MM.1S (cell line): ENCODE data around the gene GLOD5.

Experiments used
- DNase-seq: peaks from one replicate; pipeline ENCODE4 v3.0.0-alpha.2; 2015
- H2AFZ ChIP-seq: fragments of 300-600 bp; sonication (generic); 2 replicates; pipeline ENCODE4 v1.6.0; 2016; ENCODE audit warnings: antibody characterized with exemption, low read length
- H3F3A ChIP-seq: fragments of 300-600 bp; sonication (generic); 2 replicates; pipeline ENCODE4 v1.6.1; 2016; ENCODE audit warnings: mild to moderate bottlenecking, antibody characterized with exemption, low read length, moderate library complexity, mixed read lengths; ENCODE audit not compliant: insufficient read depth
- H3K27ac ChIP-seq: fragments of 300-600 bp; sonication (generic); 2 replicates; pipeline ENCODE4 v1.5.1; 2016; ENCODE audit warnings: mild to moderate bottlenecking, low read length
- H3K27me3 ChIP-seq: fragments of 300-600 bp; sonication (generic); replicated peaks from 2 replicates; pipeline ENCODE4 v1.6.0; 2016; ENCODE audit warnings: low read length; ENCODE audit not compliant: insufficient read depth
- H3K36me3 ChIP-seq: fragments of 300-600 bp; sonication (generic); replicated peaks from 2 replicates; pipeline ENCODE4 v1.6.1; 2016; ENCODE audit warnings: mild to moderate bottlenecking, low read length, mixed read lengths; ENCODE audit not compliant: insufficient read depth
- H3K4me1 ChIP-seq: fragments of 300-600 bp; sonication (generic); 2 replicates; pipeline ENCODE4 v1.6.1; 2016; ENCODE audit warnings: low read length, mixed read lengths
- H3K4me2 ChIP-seq: fragments of 300-600 bp; sonication (generic); 2 replicates; pipeline ENCODE4 v1.6.0; 2016; ENCODE audit warnings: low read depth, low read length
- H3K4me3 ChIP-seq: fragments of 300-600 bp; sonication (generic); 2 replicates; pipeline ENCODE4 v1.5.1; 2016; ENCODE audit warnings: low read length, mixed read lengths
- H3K79me2 ChIP-seq: fragments of 300-600 bp; sonication (generic); 2 replicates; pipeline ENCODE4 v1.6.1; 2016; ENCODE audit warnings: mixed run types, low read length, mixed read lengths
- H3K9ac ChIP-seq: fragments of 300-600 bp; sonication (generic); 2 replicates; pipeline ENCODE4 v1.6.1; 2016; ENCODE audit warnings: low read length, mixed read lengths
- H3K9me2 ChIP-seq: fragments of 300-600 bp; sonication (generic); replicated peaks from 2 replicates; pipeline ENCODE4 v1.6.1; 2016; ENCODE audit warnings: mild to moderate bottlenecking, low read length, mixed read lengths; ENCODE audit not compliant: insufficient read depth
- H3K9me3 ChIP-seq: fragments of 300-600 bp; sonication (generic); replicated peaks from 2 replicates; pipeline ENCODE4 v1.6.1; 2016; ENCODE audit warnings: mild to moderate bottlenecking, low read length, mixed read lengths; ENCODE audit not compliant: insufficient read depth
- H4K20me1 ChIP-seq: fragments of 300-600 bp; sonication (generic); 2 replicates; pipeline ENCODE4 v1.6.1; 2016; ENCODE audit warnings: mild to moderate bottlenecking, low read length, moderate library complexity, mixed read lengths; ENCODE audit not compliant: insufficient read depth
- EZH2 ChIP-seq: fragments of 300-600 bp; sonication (generic); optimal IDR thresholded peaks from 2 replicates; pipeline ENCODE3; 2017; ENCODE audit warnings: low read depth, mild to moderate bottlenecking, antibody characterized with exemption, low read length, mixed read lengths
- EZH2phosphoT487 ChIP-seq: fragments of 300-600 bp; sonication (generic); IDR thresholded peaks from 2 replicates; pipeline ENCODE4 v1.6.1; 2018; ENCODE audit warnings: antibody characterized with exemption, low read length
- TF ChIP-seq, protein P1 (sequence below): fragments of 300-600 bp; sonication (generic); IDR thresholded peaks from 2 replicates; pipeline ENCODE4 v1.5.1; 2016; ENCODE audit warnings: antibody characterized with exemption, low read length, mixed read lengths

GLOD5 gene

DNA sequence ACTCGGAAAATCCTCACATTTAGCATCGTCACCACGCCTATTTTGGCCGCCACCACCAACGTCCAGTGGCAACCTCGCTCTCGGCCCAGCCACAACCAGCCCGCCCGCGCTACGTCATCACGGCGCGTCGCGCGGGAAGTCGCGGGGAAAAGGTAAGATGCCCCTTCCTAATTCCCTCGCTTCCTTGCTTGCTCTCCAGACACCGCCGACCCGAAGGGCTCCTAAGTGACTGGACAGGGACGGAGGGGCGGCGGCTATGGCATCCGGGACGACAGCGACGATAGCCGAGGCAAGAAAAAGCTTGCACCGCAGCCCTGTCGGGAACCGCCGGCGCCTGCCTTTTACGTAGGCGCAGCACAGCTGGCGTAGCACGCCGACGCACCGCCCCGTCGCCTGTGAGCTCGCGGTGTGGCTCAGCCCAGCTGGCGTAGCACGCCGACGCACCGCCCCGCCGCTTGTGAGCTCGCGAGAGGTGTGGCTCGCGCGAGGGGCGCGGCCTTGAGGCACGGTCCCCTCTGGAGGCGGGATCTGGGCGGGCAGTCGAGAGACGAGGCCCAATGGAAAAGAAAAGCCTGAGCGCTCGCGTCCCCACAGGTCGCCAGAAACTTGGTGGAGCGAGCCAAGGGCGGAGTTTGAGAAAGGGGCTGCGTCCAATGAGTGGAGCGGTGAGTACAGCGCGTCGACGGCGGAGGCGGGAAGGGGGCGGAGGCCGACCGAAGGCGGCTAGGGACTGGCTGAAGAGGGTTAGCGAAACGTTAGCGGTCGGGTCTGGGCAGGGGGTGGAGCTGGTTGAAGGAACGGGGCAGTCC is 39.9 kb downstream of the GLOD5 start, which contains the start of gene HDAC6:
Gene HDAC6 (plus strand): TSS at position 788 of the 809 bp plus-strand sequence. CDS start 626 bp downstream, outside the sequence.
- Histone ChIP-seq H3K4me3 (peak within 1 kb of the TSS; percentile 82), H3F3A (no peaks in the 10 kb centered on the region), H3K27ac (peak within 1 kb of the TSS; percentile 96), H3K9me2 (no peaks in the 10 kb centered on the region), H3K4me2 (peak within 1 kb of the TSS; percentile 88), H3K79me2 (no peaks in the 10 kb centered on the region; the same call in 1 of the 2 replicates), H3K9me3 (no peaks in the 10 kb centered on the region), H3K27me3 (no peaks in the 10 kb centered on the region), H3K4me1 (peaks cover 9% of the 10 kb centered on the region; the same call in 1 of the 2 replicates), H3K36me3 (no peaks in the 10 kb centered on the region), H3K9ac (peak within 1 kb of the TSS; percentile 94), H4K20me1 (no peaks in the 10 kb centered on the region), H2AFZ (peak within 1 kb of the TSS; percentile 82)
- peak; percentile 97 for DNase-seq
- TF ChIP-seq EZH2 (no peak), EZH2phosphoT487 (no peak)
- TF ChIP-seq, protein P1, sequence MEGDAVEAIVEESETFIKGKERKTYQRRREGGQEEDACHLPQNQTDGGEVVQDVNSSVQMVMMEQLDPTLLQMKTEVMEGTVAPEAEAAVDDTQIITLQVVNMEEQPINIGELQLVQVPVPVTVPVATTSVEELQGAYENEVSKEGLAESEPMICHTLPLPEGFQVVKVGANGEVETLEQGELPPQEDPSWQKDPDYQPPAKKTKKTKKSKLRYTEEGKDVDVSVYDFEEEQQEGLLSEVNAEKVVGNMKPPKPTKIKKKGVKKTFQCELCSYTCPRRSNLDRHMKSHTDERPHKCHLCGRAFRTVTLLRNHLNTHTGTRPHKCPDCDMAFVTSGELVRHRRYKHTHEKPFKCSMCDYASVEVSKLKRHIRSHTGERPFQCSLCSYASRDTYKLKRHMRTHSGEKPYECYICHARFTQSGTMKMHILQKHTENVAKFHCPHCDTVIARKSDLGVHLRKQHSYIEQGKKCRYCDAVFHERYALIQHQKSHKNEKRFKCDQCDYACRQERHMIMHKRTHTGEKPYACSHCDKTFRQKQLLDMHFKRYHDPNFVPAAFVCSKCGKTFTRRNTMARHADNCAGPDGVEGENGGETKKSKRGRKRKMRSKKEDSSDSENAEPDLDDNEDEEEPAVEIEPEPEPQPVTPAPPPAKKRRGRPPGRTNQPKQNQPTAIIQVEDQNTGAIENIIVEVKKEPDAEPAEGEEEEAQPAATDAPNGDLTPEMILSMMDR, result no peak

DNA sequence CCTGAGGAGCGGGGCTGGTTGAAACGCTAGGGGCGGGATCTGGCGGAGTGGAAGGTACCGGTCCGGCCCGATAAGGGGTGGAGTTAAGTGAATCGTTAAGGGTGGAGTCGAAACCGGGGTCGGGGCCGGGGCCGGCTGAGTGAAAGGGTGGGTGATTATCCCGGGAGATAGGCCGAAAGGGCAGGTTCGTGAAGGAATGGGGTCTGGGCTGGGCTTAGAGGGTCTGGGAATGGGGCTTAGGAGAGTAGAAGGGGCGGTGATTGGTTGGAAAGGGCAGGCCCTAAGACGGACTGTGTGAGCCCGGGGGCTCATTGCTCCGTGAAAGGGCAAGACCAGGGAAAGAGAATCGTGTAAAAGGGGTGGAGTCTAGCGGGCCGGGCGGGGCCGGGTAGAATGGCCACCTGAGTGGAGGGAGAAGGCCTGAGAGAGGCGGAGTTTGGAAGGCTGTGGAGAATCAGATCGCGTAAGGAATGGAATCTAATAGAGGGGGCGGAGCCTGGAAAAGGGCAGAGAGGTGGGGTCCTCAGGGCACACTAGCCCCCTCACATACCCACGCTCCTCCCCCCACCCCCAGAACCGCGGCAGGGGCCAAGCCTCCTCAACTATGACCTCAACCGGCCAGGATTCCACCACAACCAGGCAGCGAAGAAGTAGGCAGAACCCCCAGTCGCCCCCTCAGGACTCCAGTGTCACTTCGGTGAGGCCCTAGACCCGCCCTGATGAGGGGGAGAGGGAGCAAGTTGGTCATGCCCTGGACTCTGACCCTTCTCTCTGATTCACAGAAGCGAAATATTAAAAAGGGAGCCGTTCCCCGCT is 40.8 kb downstream of the GLOD5 start:
- H3K9me2 ChIP-seq, result no peaks in the 10 kb centered on the region
- no peaks in the 10 kb centered on the region for H3F3A ChIP-seq
- H3K4me3 ChIP-seq, result peak overlapping the region; percentile 82
- H3K36me3 ChIP-seq, result no peaks in the 10 kb centered on the region
- no peaks in the 10 kb centered on the region for H4K20me1 ChIP-seq
- H3K4me1 ChIP-seq, result peaks cover 9% of the 10 kb centered on the region; the same call in 1 of the 2 replicates
- peak overlapping the region; percentile 92 for H3K9ac ChIP-seq
- H3K4me2 ChIP-seq, result peak overlapping the region; percentile 65; the same call in 1 of the 2 replicates
- no peaks in the 10 kb centered on the region for H3K27me3 ChIP-seq
- peak overlapping the region; percentile 96 for H3K27ac ChIP-seq
- H3K9me3 ChIP-seq, result no peaks in the 10 kb centered on the region
- H2AFZ ChIP-seq, result peak overlapping the region; percentile 56; the same call in 1 of the 2 replicates
- no peak for TF ChIP-seq EZH2
- TF ChIP-seq EZH2phosphoT487, result no peak
- TF ChIP-seq, protein P1, result no peak
- no peaks in the 10 kb centered on the region; the same call in 1 of the 2 replicates for H3K79me2 ChIP-seq
- DNase-seq, result peak; percentile 73

DNA sequence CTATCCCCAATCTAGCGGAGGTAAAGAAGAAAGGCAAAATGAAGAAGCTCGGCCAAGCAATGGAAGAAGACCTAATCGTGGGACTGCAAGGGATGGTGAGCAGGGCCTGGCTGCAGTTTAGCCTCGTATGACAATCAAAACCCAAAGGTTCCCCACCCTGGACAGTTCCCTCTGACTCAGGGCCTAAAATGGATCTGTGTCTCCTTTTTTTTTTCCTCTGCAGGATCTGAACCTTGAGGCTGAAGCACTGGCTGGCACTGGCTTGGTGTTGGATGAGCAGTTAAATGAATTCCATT is 41.3 kb downstream of the GLOD5 start:
- Histone ChIP-seq H3K27me3 (no peaks in the 10 kb centered on the region), H3K4me1 (peaks cover 9% of the 10 kb centered on the region; the same call in 1 of the 2 replicates), H3F3A (no peaks in the 10 kb centered on the region), H3K36me3 (no peaks in the 10 kb centered on the region), H3K9me2 (no peaks in the 10 kb centered on the region), H3K79me2 (no peaks in the 10 kb centered on the region; the same call in 1 of the 2 replicates), H3K4me2 (peak overlapping the region; percentile 65; the same call in 1 of the 2 replicates), H3K4me3 (peak overlapping the region; percentile 82), H3K27ac (peak overlapping the region; percentile 96; the same call in 1 of the 2 replicates), H3K9me3 (no peaks in the 10 kb centered on the region), H3K9ac (peak overlapping the region; percentile 92; the same call in 1 of the 2 replicates), H2AFZ (no peak overlapping the region), H4K20me1 (no peaks in the 10 kb centered on the region)
- no peak for DNase-seq
- TF ChIP-seq, protein P1, result no peak
- TF ChIP-seq EZH2phosphoT487 (no peak), EZH2 (no peak)
